NCI-H2196 (cell line): ENCODE results near the gene BAIAP2.

Source experiments
- DNase-seq: peaks from one replicate; lab custom pipeline; 2025; ENCODE audit not compliant: unreplicated experiment; lab: John Stamatoyannopoulos, UW

The BAIAP2 gene

GRCh38 chr17:81050645-81051625, 16.0 kb downstream of the BAIAP2 start:
- DNase-seq = no peak

GRCh38 chr17:81052199-81052997, 17.4 kb downstream of the BAIAP2 start:
- no peak for DNase-seq

GRCh38 chr17:81053041-81053970, 18.4 kb downstream of the BAIAP2 start:
- no peak for DNase-seq

- DNase-seq = no peak
Measured at GRCh38 chr17:81054308-81054707, 19.4 kb downstream of the BAIAP2 start.

GRCh38 chr17:81054881-81055370, 20.0 kb downstream of the BAIAP2 start:
- DNase-seq = no peak

GRCh38 chr17:81056312-81056711, 21.4 kb downstream of the BAIAP2 start:
- no peak for DNase-seq

GRCh38 chr17:81057079-81057730, 22.3 kb downstream of the BAIAP2 start:
- DNase-seq = no peak

- DNase-seq = no peak
Measured at GRCh38 chr17:81057777-81058176, 22.8 kb downstream of the BAIAP2 start.

- no peak for DNase-seq
Measured at GRCh38 chr17:81058263-81058871, 23.4 kb downstream of the BAIAP2 start.

GRCh38 chr17:81059026-81059425, 24.1 kb downstream of the BAIAP2 start:
- no peak for DNase-seq

- DNase-seq = no peak
Measured at GRCh38 chr17:81060416-81060815, 25.5 kb downstream of the BAIAP2 start.

- no peak for DNase-seq
Measured at GRCh38 chr17:81061027-81061735, 26.2 kb downstream of the BAIAP2 start.

- DNase-seq = no peak
Measured at GRCh38 chr17:81062014-81062780, 27.2 kb downstream of the BAIAP2 start.

- no peak for DNase-seq
Measured at GRCh38 chr17:81063106-81064093, 28.4 kb downstream of the BAIAP2 start.

- no peak for DNase-seq
Measured at GRCh38 chr17:81064678-81065475, 29.9 kb downstream of the BAIAP2 start.

- DNase-seq = no peak
Measured at GRCh38 chr17:81065500-81065899, 30.5 kb downstream of the BAIAP2 start.
